ENCODE measurements around the gene CSNK2A2. TPM values are rescaled to one million over a fixed set of nuclear protein-coding genes. Genes with fewer than 3 reads are reported as not detected.
A peak's percentile ranks its signal among the peaks of the same experiment; 100 is the strongest.

CSNK2A2 gene
- polyA plus RNA-seq, 2 of the 4 experiments (the other 2 are of a cell fraction): 42.5 to 47.6 TPM

GRCh38 chr16:58211245-58211644 lies 13.3 kb upstream of the CSNK2A2 start:
- POLR2A ChIA-PET: no interaction called here
- FAIRE-seq (no peak), ATAC-seq (no peak), DNase-seq (ENCODE audit: low read depth in 1 of 2, low spot score in 1 of 2) (no peak)
- TF ChIP-seq RARB (CRISPR knock-in tag; IDR thresholded peaks at IDR 0.05) (no peak), KDM5A (IDR thresholded peaks at IDR 0.05) (no peak), ZSCAN20 (CRISPR knock-in tag; IDR thresholded peaks at IDR 0.05) (no peak), CBX8 (IDR thresholded peaks at IDR 0.05) (no peak), PHF8 (IDR thresholded peaks at IDR 0.05; ENCODE audit: borderline replicate concordance, low read depth) (no peak), ZFP36 (IDR thresholded peaks at IDR 0.05; ENCODE audit: borderline replicate concordance, partially characterized antibody) (no peak), EP300 (IDR thresholded peaks at IDR 0.05) (no peak), REST (IDR thresholded peaks at IDR 0.05) (no peak), GATA3 (IDR thresholded peaks at IDR 0.05; ENCODE audit: borderline replicate concordance) (no peak), CHD4 (IDR thresholded peaks at IDR 0.05; ENCODE audit: borderline replicate concordance) (no peak), HMGXB4 (CRISPR knock-in tag; IDR thresholded peaks at IDR 0.05; ENCODE audit: borderline replicate concordance) (no peak), FOSB (CRISPR knock-in tag; IDR thresholded peaks at IDR 0.05) (no peak), MAFK (IDR thresholded peaks at IDR 0.05; ENCODE audit: partially characterized antibody) (no peak), HES2 (IDR thresholded peaks at IDR 0.05) (no peak), CBX2 (IDR thresholded peaks at IDR 0.05; ENCODE audit: borderline replicate concordance, low read depth) (no peak), RAD21 (conservative IDR thresholded peaks at IDR 0.05 in 1 of 2, IDR thresholded peaks at IDR 0.05 in 1 of 2) (no peak), HOXB13 (CRISPR knock-in tag; IDR thresholded peaks at IDR 0.05; ENCODE audit: low read depth) (no peak), ESRRA (IDR thresholded peaks at IDR 0.05; ENCODE audit: borderline replicate concordance, low read length) (no peak)
- TF ChIP-seq, protein P1, sequence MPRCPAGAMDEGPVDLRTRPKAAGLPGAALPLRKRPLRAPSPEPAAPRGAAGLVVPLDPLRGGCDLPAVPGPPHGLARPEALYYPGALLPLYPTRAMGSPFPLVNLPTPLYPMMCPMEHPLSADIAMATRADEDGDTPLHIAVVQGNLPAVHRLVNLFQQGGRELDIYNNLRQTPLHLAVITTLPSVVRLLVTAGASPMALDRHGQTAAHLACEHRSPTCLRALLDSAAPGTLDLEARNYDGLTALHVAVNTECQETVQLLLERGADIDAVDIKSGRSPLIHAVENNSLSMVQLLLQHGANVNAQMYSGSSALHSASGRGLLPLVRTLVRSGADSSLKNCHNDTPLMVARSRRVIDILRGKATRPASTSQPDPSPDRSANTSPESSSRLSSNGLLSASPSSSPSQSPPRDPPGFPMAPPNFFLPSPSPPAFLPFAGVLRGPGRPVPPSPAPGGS (IDR thresholded peaks at IDR 0.05): no peak
- Histone ChIP-seq H3K4me1 (no peaks in the 10 kb centered on the region), H3K27ac (no peak overlapping the region), H3K4me2 (no peak overlapping the region), H3K9me3 (no peaks in the 10 kb centered on the region), H3K4me3 (no peak overlapping the region)
- CTCF ChIA-PET: interaction anchor here (1.0 to 1.3 kb wide), 2 partner anchors 11 to 15 kb away, joined by 3 read pairs; no protein-coding TSS in a partner anchor

- TF ChIP-seq RNF2 (IDR thresholded peaks at IDR 0.05; ENCODE audit: borderline replicate concordance, low read depth) (no peak), CBX8 (IDR thresholded peaks at IDR 0.05) (0 out of 2 replicates have a peak, but pooled peaks have one; percentile 49), HEYL (CRISPR knock-in tag; IDR thresholded peaks at IDR 0.05) (no peak)
- Histone ChIP-seq H3K4me3 (no peak overlapping the region), H3K4me2 (no peak overlapping the region), H3K27ac (no peak overlapping the region), H3K9me3 (no peaks in the 10 kb centered on the region), H3K4me1 (no peaks in the 10 kb centered on the region)
- CTCF ChIA-PET: interaction anchor here (1.8 kb wide), 1 partner anchor 9 kb away, joined by 5 read pairs; no protein-coding TSS in a partner anchor
- POLR2A ChIA-PET: no interaction called here
- FAIRE-seq (no peak), DNase-seq (ENCODE audit: low read depth in 1 of 2, low spot score in 1 of 2) (no peak), ATAC-seq (no peak)
- 52% methylated on average over 10 of the region's 10 CpGs for WGBS (ENCODE audit: missing lambda C conversion rate)
Measured at GRCh38 chr16:58205276-58206036, 7.5 kb upstream of the CSNK2A2 start.

Data from A549 (cell line).